ENCODE data around the gene DAPK1.

- no peak for TF ChIP-seq CTCF (IDR thresholded peaks at IDR 0.05; ENCODE audit: poor library complexity)
- TF ChIP-seq EZH2 (IDR thresholded peaks at IDR 0.05; ENCODE audit: borderline replicate concordance): no peak
- no peak for TF ChIP-seq EZH2phosphoT487 (IDR thresholded peaks at IDR 0.05; ENCODE audit: low read depth, severe bottlenecking, unreplicated experiment)
Measured at GRCh38 chr9:87695523-87695922, 197.9 kb downstream of the DAPK1 start.
